Astrocyte (in vitro differentiated cells and primary cell): Measurements from ENCODE around the gene MARK1. TPM values are rescaled to one million over a fixed set of nuclear protein-coding genes. Genes with fewer than 3 reads are reported as not detected.

ENCODE experiments used
- DNase-seq: peaks from one replicate; pipeline ENCODE4 v3.0.0-alpha.2; 2010; ENCODE audit warnings: low read depth
- FAIRE-seq: peaks from 2 replicates; lab custom pipeline; 2011; peaks lifted over from hg19 to GRCh38; lab: Jason Lieb, UNC
- H2AFZ ChIP-seq: 2 replicates; pipeline ENCODE4 v1.6.0; 2012; ENCODE audit warnings: low read depth, low read length, inconsistent platforms
- H3K27ac ChIP-seq: 2 replicates; pipeline ENCODE4 v1.5.1; 2011; ENCODE audit warnings: low read depth, low read length, inconsistent platforms
- H3K27me3 ChIP-seq: 2 replicates; pipeline ENCODE4 v1.6.0; 2011; ENCODE audit warnings: low read length, inconsistent platforms; ENCODE audit not compliant: insufficient read depth
- H3K36me3 ChIP-seq: 2 replicates; pipeline ENCODE4 v1.5.1; 2011; ENCODE audit warnings: low read length, inconsistent platforms; ENCODE audit not compliant: insufficient read depth
- H3K4me1 ChIP-seq: 2 replicates; pipeline ENCODE4 v1.5.1; 2011; ENCODE audit warnings: low read length, inconsistent platforms; ENCODE audit not compliant: insufficient read depth
- H3K4me2 ChIP-seq: 2 replicates; pipeline ENCODE4 v1.6.0; 2012; ENCODE audit warnings: low read length, inconsistent platforms
- H3K4me3 ChIP-seq: 2 replicates; pipeline ENCODE4 v1.5.1; 2011; ENCODE audit warnings: low read depth, mild to moderate bottlenecking, low read length, inconsistent platforms; ENCODE audit not compliant: insufficient read depth
- H3K79me2 ChIP-seq: 2 replicates; pipeline ENCODE4 v1.6.0; 2012; ENCODE audit warnings: mild to moderate bottlenecking, low read length, inconsistent platforms; ENCODE audit not compliant: insufficient read depth
- H3K9ac ChIP-seq: 2 replicates; pipeline ENCODE4 v1.6.0; 2012; ENCODE audit warnings: mild to moderate bottlenecking, low read length, inconsistent platforms
- H3K9me3 ChIP-seq: 2 replicates; pipeline ENCODE4 v1.5.1; 2012; ENCODE audit warnings: low read depth, mild to moderate bottlenecking, low read length, inconsistent platforms; ENCODE audit not compliant: insufficient read depth
- H4K20me1 ChIP-seq: 2 replicates; pipeline ENCODE4 v1.6.0; 2012; ENCODE audit warnings: low read length, inconsistent platforms; ENCODE audit not compliant: insufficient read depth
- H3K27ac Mint-ChIP-seq: one replicate; pipeline ENCODE4 v1.8.0; 2021; ENCODE audit warnings: mild to moderate bottlenecking, mixed read lengths; ENCODE audit not compliant: unreplicated experiment
- H3K27me3 Mint-ChIP-seq: one replicate; pipeline ENCODE4 v1.8.0; 2021; ENCODE audit warnings: low read depth, mixed read lengths; ENCODE audit not compliant: unreplicated experiment
- H3K36me3 Mint-ChIP-seq: one replicate; pipeline ENCODE4 v1.8.0; 2021; ENCODE audit warnings: low read depth, mixed read lengths; ENCODE audit not compliant: unreplicated experiment
- H3K4me1 Mint-ChIP-seq: one replicate; pipeline ENCODE4 v1.8.0; 2021; ENCODE audit warnings: low read depth, mixed read lengths; ENCODE audit not compliant: unreplicated experiment
- H3K4me3 Mint-ChIP-seq: one replicate; pipeline ENCODE4 v1.8.0; 2021; ENCODE audit warnings: mild to moderate bottlenecking, moderate library complexity, mixed read lengths; ENCODE audit not compliant: unreplicated experiment
- H3K9me3 Mint-ChIP-seq: one replicate; pipeline ENCODE4 v1.8.0; 2021; ENCODE audit warnings: mild to moderate bottlenecking, mixed read lengths; ENCODE audit not compliant: unreplicated experiment
- CTCF ChIP-seq: IDR thresholded peaks from 2 replicates; pipeline ENCODE4 v1.5.1; 2011; ENCODE audit warnings: low read depth, mild to moderate bottlenecking, inconsistent platforms, low read length, moderate library complexity; ENCODE audit not compliant: insufficient read depth
- EZH2 ChIP-seq: IDR thresholded peaks from 2 replicates; pipeline ENCODE4 v1.6.1; 2012; ENCODE audit warnings: mild to moderate bottlenecking, low read length, inconsistent platforms; ENCODE audit not compliant: insufficient read depth
- total RNA-seq: library from RNA; stranded (reverse); gene quantifications from 2 replicates; pipeline ENCODE4 v1.2.1, GENCODE V29; 2021

MARK1 gene
- total RNA-seq, 1 donor from 2014 or later = 10.8 TPM

GRCh38 chr1:220491891-220492290 is 36.0 kb upstream of the MARK1 start:
- H3K27ac Mint-ChIP-seq = no peak overlapping the region

GRCh38 chr1:220497220-220497947 is 30.6 kb upstream of the MARK1 start:
- Histone ChIP-seq H3K4me2 (no peak overlapping the region), H3K4me3 (no peak overlapping the region), H3K27ac (no peak overlapping the region), H2AFZ (no peak overlapping the region), H3K36me3 (no peaks in the 10 kb centered on the region), H3K79me2 (no peaks in the 10 kb centered on the region), H3K4me1 (no peaks in the 10 kb centered on the region), H3K27me3 (no peaks in the 10 kb centered on the region), H3K9ac (no peak overlapping the region), H3K9me3 (peaks cover 4% of the 10 kb centered on the region), H4K20me1 (no peaks in the 10 kb centered on the region)
- Mint-ChIP-seq H3K27me3 (peaks cover 6% of the 10 kb centered on the region), H3K36me3 (no peaks in the 10 kb centered on the region), H3K4me1 (peaks cover 3% of the 10 kb centered on the region), H3K4me3 (no peak overlapping the region), H3K27ac (no peak overlapping the region), H3K9me3 (peaks cover 5% of the 10 kb centered on the region)
- DNase-seq (no peak), FAIRE-seq (no peak)
- TF ChIP-seq CTCF (no peak), EZH2 (no peak)

More at GRCh38 chr1:220491891-220492290, 36.0 kb upstream of the MARK1 start:
- TF ChIP-seq CTCF (no peak), EZH2 (no peak)
- no peak for DNase-seq
- no peaks in the 10 kb centered on the region for H3K36me3 Mint-ChIP-seq
- H3K9me3 Mint-ChIP-seq = peaks cover 5% of the 10 kb centered on the region
- H3K4me3 Mint-ChIP-seq = no peak overlapping the region
- no peaks in the 10 kb centered on the region for H3K36me3 ChIP-seq
- no peaks in the 10 kb centered on the region for H4K20me1 ChIP-seq
- peaks cover 6% of the 10 kb centered on the region for H3K27me3 Mint-ChIP-seq
- H3K4me3 ChIP-seq = no peak overlapping the region
- no peak overlapping the region for H3K4me2 ChIP-seq
- FAIRE-seq = no peak
- no peaks in the 10 kb centered on the region for H3K4me1 ChIP-seq
- no peak overlapping the region for H2AFZ ChIP-seq
- H3K27me3 ChIP-seq = no peaks in the 10 kb centered on the region
- H3K9ac ChIP-seq = no peak overlapping the region
- no peak overlapping the region for H3K27ac ChIP-seq
- H3K4me1 Mint-ChIP-seq = peaks cover 7% of the 10 kb centered on the region
- no peaks in the 10 kb centered on the region for H3K9me3 ChIP-seq
- no peaks in the 10 kb centered on the region for H3K79me2 ChIP-seq

GRCh38 chr1:220498188-220498587 is 29.7 kb upstream of the MARK1 start:
- Histone ChIP-seq H3K4me2 (no peak overlapping the region), H3K27me3 (no peaks in the 10 kb centered on the region), H2AFZ (no peak overlapping the region), H3K9me3 (peaks cover 4% of the 10 kb centered on the region), H3K9ac (no peak overlapping the region), H3K27ac (no peak overlapping the region), H3K36me3 (no peaks in the 10 kb centered on the region), H3K4me3 (no peak overlapping the region), H3K4me1 (no peaks in the 10 kb centered on the region), H3K79me2 (no peaks in the 10 kb centered on the region), H4K20me1 (no peaks in the 10 kb centered on the region)
- no peak overlapping the region for H3K4me3 Mint-ChIP-seq
- peaks cover 5% of the 10 kb centered on the region for H3K9me3 Mint-ChIP-seq
- TF ChIP-seq EZH2 (no peak), CTCF (no peak)
- FAIRE-seq (no peak), DNase-seq (peak; percentile 2)
- peaks cover 3% of the 10 kb centered on the region for H3K4me1 Mint-ChIP-seq
- no peaks in the 10 kb centered on the region for H3K36me3 Mint-ChIP-seq
- H3K27me3 Mint-ChIP-seq = peaks cover 6% of the 10 kb centered on the region
- H3K27ac Mint-ChIP-seq = no peak overlapping the region
